ENCODE results near the gene ATP12A.

The ATP12A gene

GRCh38 chr13:24678151-24678550, 2.1 kb upstream of the ATP12A start:
- no peaks in the 10 kb centered on the region for H3K36me3 ChIP-seq (ENCODE audit: control insufficient read depth in 2 of 2, insufficient read depth in 2 of 2, low read length in 2 of 2)
- no peak overlapping the region for H3K9ac ChIP-seq (ENCODE audit: low read length in 2 of 2)
- peaks cover 8% of the 10 kb centered on the region for H3K4me1 ChIP-seq (ENCODE audit: control insufficient read depth, insufficient read depth, low read length)
- H3K27me3 ChIP-seq (ENCODE audit: control insufficient read depth in 1 of 2, insufficient read depth in 2 of 2, low read length in 2 of 2) = peaks cover 17 to 22% of the 10 kb centered on the region in 2 donors
- no peak overlapping the region for H3K4me3 ChIP-seq (ENCODE audit: low read length in 2 of 2)
- H3K27ac ChIP-seq (ENCODE audit: low read length) = no peak overlapping the region
- H3K9me3 ChIP-seq (ENCODE audit: control insufficient read depth in 2 of 2, low read length in 2 of 2) = no peaks in the 10 kb centered on the region

DNA sequence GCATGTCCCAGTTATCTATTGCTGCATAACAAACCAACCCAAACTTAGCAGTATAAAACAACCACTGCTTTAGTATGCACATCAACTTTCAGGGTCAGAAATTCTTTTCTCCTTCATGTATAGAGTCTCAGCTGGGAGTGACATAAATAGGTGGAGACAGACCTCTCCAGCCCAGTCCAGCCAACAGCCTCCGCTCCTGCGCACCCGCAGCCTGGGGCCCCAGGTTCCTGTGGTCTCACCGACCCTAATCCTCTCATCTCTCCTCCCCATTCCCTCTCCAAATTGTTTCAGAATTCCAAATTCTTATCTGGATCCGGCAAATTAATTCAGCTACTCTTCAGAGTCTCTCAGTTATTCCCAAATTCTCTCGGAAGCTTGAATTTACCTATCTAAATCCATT, 522 bp upstream of the ATP12A start:
- H3K9me3 ChIP-seq (ENCODE audit: control insufficient read depth in 2 of 2, low read length in 2 of 2) = no peaks in the 10 kb centered on the region
- H3K27me3 ChIP-seq (ENCODE audit: control insufficient read depth in 1 of 2, insufficient read depth in 2 of 2, low read length in 2 of 2) = peaks cover 17 to 22% of the 10 kb centered on the region in 2 donors
- no peak overlapping the region for H3K4me3 ChIP-seq (ENCODE audit: low read length in 2 of 2)
- no peak overlapping the region for H3K9ac ChIP-seq (ENCODE audit: low read length in 2 of 2)
- H3K27ac ChIP-seq (ENCODE audit: low read length) = no peak overlapping the region
- peaks cover 8% of the 10 kb centered on the region for H3K4me1 ChIP-seq (ENCODE audit: control insufficient read depth, insufficient read depth, low read length)
- H3K36me3 ChIP-seq (ENCODE audit: control insufficient read depth in 2 of 2, insufficient read depth in 2 of 2, low read length in 2 of 2) = no peaks in the 10 kb centered on the region

- H3K27me3 ChIP-seq (ENCODE audit: control insufficient read depth in 1 of 2, insufficient read depth in 2 of 2, low read length in 2 of 2) = peaks cover 17 to 22% of the 10 kb centered on the region in 2 donors
- no peak overlapping the region for H3K4me3 ChIP-seq (ENCODE audit: low read length in 2 of 2)
- H3K27ac ChIP-seq (ENCODE audit: low read length) = no peak overlapping the region
- no peaks in the 10 kb centered on the region for H3K36me3 ChIP-seq (ENCODE audit: control insufficient read depth in 2 of 2, insufficient read depth in 2 of 2, low read length in 2 of 2)
- no peaks in the 10 kb centered on the region for H3K9me3 ChIP-seq (ENCODE audit: control insufficient read depth in 2 of 2, low read length in 2 of 2)
- no peak overlapping the region for H3K9ac ChIP-seq (ENCODE audit: low read length in 2 of 2)
- H3K4me1 ChIP-seq (ENCODE audit: control insufficient read depth, insufficient read depth, low read length) = peaks cover 8% of the 10 kb centered on the region
Measured at GRCh38 chr13:24680921-24681604, 855 bp downstream of the ATP12A start.

GRCh38 chr13:24681930-24682329, 1.7 kb downstream of the ATP12A start:
- Histone ChIP-seq H3K4me3 (ENCODE audit: low read length in 2 of 2) (no peak overlapping the region), H3K9me3 (ENCODE audit: control insufficient read depth in 2 of 2, low read length in 2 of 2) (no peaks in the 10 kb centered on the region), H3K4me1 (ENCODE audit: control insufficient read depth, insufficient read depth, low read length) (peaks cover 8% of the 10 kb centered on the region), H3K9ac (ENCODE audit: low read length in 2 of 2) (no peak overlapping the region), H3K27ac (ENCODE audit: low read length) (no peak overlapping the region), H3K36me3 (ENCODE audit: control insufficient read depth in 2 of 2, insufficient read depth in 2 of 2, low read length in 2 of 2) (no peaks in the 10 kb centered on the region), H3K27me3 (ENCODE audit: control insufficient read depth in 1 of 2, insufficient read depth in 2 of 2, low read length in 2 of 2) (peaks cover 15 to 22% of the 10 kb centered on the region in 2 donors)

- Histone ChIP-seq H3K4me1 (ENCODE audit: control insufficient read depth, insufficient read depth, low read length) (peaks cover 8% of the 10 kb centered on the region), H3K27ac (ENCODE audit: low read length) (no peak overlapping the region), H3K4me3 (ENCODE audit: low read length in 2 of 2) (no peak overlapping the region), H3K9ac (ENCODE audit: low read length in 2 of 2) (no peak overlapping the region), H3K9me3 (ENCODE audit: control insufficient read depth in 2 of 2, low read length in 2 of 2) (no peaks in the 10 kb centered on the region), H3K27me3 (ENCODE audit: control insufficient read depth in 1 of 2, insufficient read depth in 2 of 2, low read length in 2 of 2) (peaks cover 11 to 22% of the 10 kb centered on the region in 2 donors), H3K36me3 (ENCODE audit: control insufficient read depth in 2 of 2, insufficient read depth in 2 of 2, low read length in 2 of 2) (no peaks in the 10 kb centered on the region)
Measured at GRCh38 chr13:24682353-24682752, 2.1 kb downstream of the ATP12A start.

DNA sequence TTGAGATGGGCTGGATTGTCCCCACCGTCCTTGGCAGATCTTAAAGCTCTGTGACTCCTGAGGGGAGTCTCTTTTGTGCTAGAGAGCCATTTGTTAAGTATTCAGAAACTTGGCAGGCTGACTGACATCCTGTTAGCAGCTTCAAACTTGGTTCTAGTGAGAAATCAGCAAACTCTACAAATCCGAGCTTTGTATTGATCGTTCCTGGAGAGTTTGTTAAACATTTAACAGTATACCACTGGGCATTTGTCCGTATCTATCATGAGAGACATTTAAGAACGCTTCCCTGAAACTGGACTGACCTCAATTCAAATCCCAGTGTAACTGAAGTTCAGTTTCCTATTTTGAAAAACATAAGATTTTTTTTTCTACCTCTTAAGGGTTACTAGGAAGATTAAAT, 3.1 kb downstream of the ATP12A start:
- peaks cover 9 to 22% of the 10 kb centered on the region in 2 donors for H3K27me3 ChIP-seq (ENCODE audit: control insufficient read depth in 1 of 2, insufficient read depth in 2 of 2, low read length in 2 of 2)
- no peak overlapping the region for H3K27ac ChIP-seq (ENCODE audit: low read length)
- no peak overlapping the region for H3K9ac ChIP-seq (ENCODE audit: low read length in 2 of 2)

GRCh38 chr13:24683838-24684599, 3.8 kb downstream of the ATP12A start:
- no peak overlapping the region for H3K27ac ChIP-seq (ENCODE audit: low read length)
- H3K36me3 ChIP-seq (ENCODE audit: control insufficient read depth in 2 of 2, insufficient read depth in 2 of 2, low read length in 2 of 2) = no peaks in the 10 kb centered on the region
- no peak overlapping the region for H3K4me3 ChIP-seq (ENCODE audit: low read length in 2 of 2)
- peaks cover 9 to 22% of the 10 kb centered on the region in 2 donors for H3K27me3 ChIP-seq (ENCODE audit: control insufficient read depth in 1 of 2, insufficient read depth in 2 of 2, low read length in 2 of 2)
- peaks cover 8% of the 10 kb centered on the region for H3K4me1 ChIP-seq (ENCODE audit: control insufficient read depth, insufficient read depth, low read length)
- no peak overlapping the region for H3K9ac ChIP-seq (ENCODE audit: low read length in 2 of 2)
- no peaks in the 10 kb centered on the region for H3K9me3 ChIP-seq (ENCODE audit: control insufficient read depth in 2 of 2, low read length in 2 of 2)

More for the DNA sequence above, 3.1 kb downstream of the ATP12A start:
- no peak overlapping the region for H3K4me3 ChIP-seq (ENCODE audit: low read length in 2 of 2)
- no peaks in the 10 kb centered on the region for H3K36me3 ChIP-seq (ENCODE audit: control insufficient read depth in 2 of 2, insufficient read depth in 2 of 2, low read length in 2 of 2)
- H3K9me3 ChIP-seq (ENCODE audit: control insufficient read depth in 2 of 2, low read length in 2 of 2) = no peaks in the 10 kb centered on the region
- H3K4me1 ChIP-seq (ENCODE audit: control insufficient read depth, insufficient read depth, low read length) = peaks cover 8% of the 10 kb centered on the region

DNA sequence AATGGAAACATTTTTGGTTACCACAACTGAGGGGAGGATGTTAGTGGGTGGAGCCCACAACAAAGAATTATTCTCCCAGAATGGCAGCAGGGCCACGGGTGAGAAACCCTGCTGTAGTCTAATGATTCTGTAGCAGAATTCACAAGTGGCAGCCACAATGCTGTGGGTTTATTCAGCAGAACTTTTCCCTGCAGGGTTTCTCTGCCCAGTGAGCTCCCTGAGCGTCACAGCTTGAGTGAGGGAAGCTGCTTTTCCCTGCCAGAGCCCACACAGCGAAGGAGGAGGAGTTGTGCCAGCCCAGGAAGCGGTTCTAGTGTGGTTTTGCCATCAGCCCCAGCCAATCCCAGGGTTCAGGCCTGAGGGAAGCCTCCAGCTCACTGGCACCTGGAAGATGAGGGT, 4.4 kb downstream of the ATP12A start:
- H3K9me3 ChIP-seq (ENCODE audit: control insufficient read depth in 2 of 2, low read length in 2 of 2) = no peaks in the 10 kb centered on the region
- H3K27ac ChIP-seq (ENCODE audit: low read length) = no peak overlapping the region
- H3K36me3 ChIP-seq (ENCODE audit: control insufficient read depth in 2 of 2, insufficient read depth in 2 of 2, low read length in 2 of 2) = no peaks in the 10 kb centered on the region
- no peak overlapping the region for H3K9ac ChIP-seq (ENCODE audit: low read length in 2 of 2)
- H3K27me3 ChIP-seq (ENCODE audit: control insufficient read depth in 1 of 2, insufficient read depth in 2 of 2, low read length in 2 of 2) = peaks cover 7 to 23% of the 10 kb centered on the region in 2 donors
- H3K4me3 ChIP-seq (ENCODE audit: low read length in 2 of 2) = no peak overlapping the region
- H3K4me1 ChIP-seq (ENCODE audit: control insufficient read depth, insufficient read depth, low read length) = peaks cover 8% of the 10 kb centered on the region

- H3K4me3 ChIP-seq (ENCODE audit: low read length in 2 of 2) = no peak overlapping the region
- H3K4me1 ChIP-seq (ENCODE audit: control insufficient read depth, insufficient read depth, low read length) = peaks cover 6% of the 10 kb centered on the region
- no peaks in the 10 kb centered on the region for H3K9me3 ChIP-seq (ENCODE audit: control insufficient read depth in 2 of 2, low read length in 2 of 2)
- H3K27ac ChIP-seq (ENCODE audit: low read length) = no peak overlapping the region
- H3K36me3 ChIP-seq (ENCODE audit: control insufficient read depth in 2 of 2, insufficient read depth in 2 of 2, low read length in 2 of 2) = no peaks in the 10 kb centered on the region
- peaks cover 7 to 16% of the 10 kb centered on the region in 2 donors for H3K27me3 ChIP-seq (ENCODE audit: control insufficient read depth in 1 of 2, insufficient read depth in 2 of 2, low read length in 2 of 2)
- H3K9ac ChIP-seq (ENCODE audit: low read length in 2 of 2) = no peak overlapping the region
Measured at GRCh38 chr13:24685314-24685713, 5.1 kb downstream of the ATP12A start.

DNA sequence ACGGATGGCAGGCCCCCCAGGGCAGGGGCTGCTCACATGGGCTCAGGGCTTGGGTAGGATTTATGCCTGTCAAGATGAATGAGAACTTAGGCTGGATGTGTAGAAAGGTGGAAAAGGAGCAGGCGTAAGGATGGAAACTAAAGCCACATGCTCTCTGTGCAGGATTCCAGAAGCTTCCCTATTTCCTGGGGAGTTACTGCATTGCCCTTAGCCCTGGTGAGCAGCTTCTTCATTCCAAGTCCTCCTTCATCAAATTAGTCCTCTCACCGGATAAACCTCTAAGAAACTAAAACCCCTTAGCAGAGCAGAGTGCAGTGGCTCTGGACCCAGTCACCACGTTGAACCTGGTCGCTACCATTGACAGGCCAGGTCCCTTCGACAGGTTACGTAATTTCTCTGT, 7.4 kb downstream of the ATP12A start:
- H3K9ac ChIP-seq (ENCODE audit: low read length in 2 of 2) = no peak overlapping the region
- H3K4me3 ChIP-seq (ENCODE audit: low read length in 2 of 2) = no peak overlapping the region
- H3K36me3 ChIP-seq (ENCODE audit: control insufficient read depth in 2 of 2, insufficient read depth in 2 of 2, low read length in 2 of 2) = no peaks in the 10 kb centered on the region
- H3K27ac ChIP-seq (ENCODE audit: low read length) = no peak overlapping the region
- H3K4me1 ChIP-seq (ENCODE audit: control insufficient read depth, insufficient read depth, low read length) = no peaks in the 10 kb centered on the region
- peaks cover 3 to 7% of the 10 kb centered on the region in 2 donors for H3K27me3 ChIP-seq (ENCODE audit: control insufficient read depth in 1 of 2, insufficient read depth in 2 of 2, low read length in 2 of 2)
- no peaks in the 10 kb centered on the region for H3K9me3 ChIP-seq (ENCODE audit: control insufficient read depth in 2 of 2, low read length in 2 of 2)

- H3K9me3 ChIP-seq (ENCODE audit: control insufficient read depth in 2 of 2, low read length in 2 of 2) = no peaks in the 10 kb centered on the region
- no peak overlapping the region for H3K9ac ChIP-seq (ENCODE audit: low read length in 2 of 2)
- no peak overlapping the region for H3K4me3 ChIP-seq (ENCODE audit: low read length in 2 of 2)
- no peaks in the 10 kb centered on the region for H3K36me3 ChIP-seq (ENCODE audit: control insufficient read depth in 2 of 2, insufficient read depth in 2 of 2, low read length in 2 of 2)
- H3K27me3 ChIP-seq (ENCODE audit: control insufficient read depth in 1 of 2, insufficient read depth in 2 of 2, low read length in 2 of 2) = peaks cover 3 to 7% of the 10 kb centered on the region in 2 donors
- H3K4me1 ChIP-seq (ENCODE audit: control insufficient read depth, insufficient read depth, low read length) = no peaks in the 10 kb centered on the region
- H3K27ac ChIP-seq (ENCODE audit: low read length) = no peak overlapping the region
Measured at GRCh38 chr13:24688111-24688510, 7.9 kb downstream of the ATP12A start.

All from stomach smooth muscle (tissue), 2 donors.